ENCODE measurements around the gene FANCI.
A peak's percentile ranks its signal among the peaks of the same experiment; 100 is the strongest.

The FANCI gene

GRCh38 chr15:89349206-89349558 is 105.4 kb downstream of the FANCI start:
- H3K4me3 ChIP-seq: no peak overlapping the region

GRCh38 chr15:89352476-89352875 is 108.7 kb downstream of the FANCI start:
- Histone ChIP-seq H3K4me3 (no peak overlapping the region), H3K27ac (no peak overlapping the region)

More at GRCh38 chr15:89349206-89349558, 105.4 kb downstream of the FANCI start:
- H3K27ac ChIP-seq: peak overlapping the region in 3 of 21 experiments; percentile 46 to 55 (median 50)

GRCh38 chr15:89353991-89354390 is 110.2 kb downstream of the FANCI start:
- Histone ChIP-seq H3K27ac (no peak overlapping the region), H3K4me3 (no peak overlapping the region)

- H3K27ac ChIP-seq: no peak overlapping the region
- H3K4me3 ChIP-seq: no peak overlapping the region
Measured at GRCh38 chr15:89356634-89357298, 113.0 kb downstream of the FANCI start.

- Histone ChIP-seq H3K4me3 (peak overlapping the region; percentile 25 to 40 (median 28)), H3K27ac (no peak overlapping the region)
Measured at GRCh38 chr15:89358435-89358754, 114.6 kb downstream of the FANCI start.

GRCh38 chr15:89358755-89359439 is 115.1 kb downstream of the FANCI start:
- no peak overlapping the region for H3K27ac ChIP-seq
- peak overlapping the region; percentile 25 to 40 (median 28) for H3K4me3 ChIP-seq

GRCh38 chr15:89359471-89360293 is 115.9 kb downstream of the FANCI start:
- H3K4me3 ChIP-seq: no peak overlapping the region
- H3K27ac ChIP-seq: no peak overlapping the region

- Histone ChIP-seq H3K4me3 (no peak overlapping the region), H3K27ac (no peak overlapping the region)
Measured at GRCh38 chr15:89360294-89360971, 116.7 kb downstream of the FANCI start.

GRCh38 chr15:89361451-89362202 is 117.8 kb downstream of the FANCI start:
- Histone ChIP-seq H3K4me3 (no peak overlapping the region), H3K27ac (no peak overlapping the region)

GRCh38 chr15:89362203-89363101 is 118.7 kb downstream of the FANCI start:
- Histone ChIP-seq H3K27ac (no peak overlapping the region), H3K4me3 (peak overlapping the region in 2 of 7 experiments; percentile 7 to 10)

GRCh38 chr15:89363133-89363532 is 119.4 kb downstream of the FANCI start:
- no peak overlapping the region for H3K4me3 ChIP-seq
- H3K27ac ChIP-seq: no peak overlapping the region

GRCh38 chr15:89363770-89364169 is 120.0 kb downstream of the FANCI start:
- Histone ChIP-seq H3K27ac (no peak overlapping the region), H3K4me3 (no peak overlapping the region)

- H3K4me3 ChIP-seq: no peak overlapping the region
- no peak overlapping the region for H3K27ac ChIP-seq
Measured at GRCh38 chr15:89364341-89364740, 120.6 kb downstream of the FANCI start.

- Histone ChIP-seq H3K4me3 (no peak overlapping the region), H3K27ac (no peak overlapping the region)
Measured at GRCh38 chr15:89364741-89365450, 121.1 kb downstream of the FANCI start.

GRCh38 chr15:89365462-89366065 is 121.8 kb downstream of the FANCI start:
- no peak overlapping the region for H3K4me3 ChIP-seq
- H3K27ac ChIP-seq: no peak overlapping the region

Data from skin epidermis (tissue), 12 donors.